SW480 (cell line): ENCODE data around the gene ZNF778.
A peak's percentile ranks its signal among the peaks of the same experiment; 100 is the strongest.

ENCODE experiments used
- DNase-seq: peaks from one replicate; pipeline ENCODE4 v3.0.0-alpha.2; 2016; ENCODE audit warnings: low spot score

The ZNF778 gene

GRCh38 chr16:89217388-89218191, at the start of gene ZNF778:
ZNF778 (plus strand) TSS chr16:89217703; CDS start chr16:89221128, 3,425 bp downstream.
- peak; percentile 70 for DNase-seq

- no peak for DNase-seq
These were observed 48.9 kb upstream of the ZNF778 start for GRCh38 chr16:89168381-89169189.

GRCh38 chr16:89169778-89170177, 47.7 kb upstream of the ZNF778 start:
- no peak for DNase-seq

GRCh38 chr16:89170346-89171215, 46.9 kb upstream of the ZNF778 start:
- DNase-seq: peak; percentile 51

- DNase-seq: peak; percentile 93
These were observed 46.0 kb upstream of the ZNF778 start, which contains the start of gene CDH15 for GRCh38 chr16:89171216-89172170. CDH15 (plus strand) TSS chr16:89171748; CDS start chr16:89171832, 84 bp downstream.

- no peak for DNase-seq
These were observed 45.4 kb upstream of the ZNF778 start for GRCh38 chr16:89172171-89172527.

GRCh38 chr16:89172528-89173173, 44.9 kb upstream of the ZNF778 start:
- DNase-seq: no peak

GRCh38 chr16:89173174-89173921, 44.2 kb upstream of the ZNF778 start:
- no peak for DNase-seq

GRCh38 chr16:89174055-89174827, 43.3 kb upstream of the ZNF778 start:
- DNase-seq: no peak

- no peak for DNase-seq
These were observed 42.6 kb upstream of the ZNF778 start for GRCh38 chr16:89174877-89175276.

GRCh38 chr16:89175280-89176146, 42.0 kb upstream of the ZNF778 start:
- DNase-seq: no peak

- DNase-seq: no peak
These were observed 41.3 kb upstream of the ZNF778 start for GRCh38 chr16:89176147-89176690.

- DNase-seq: no peak
These were observed 40.8 kb upstream of the ZNF778 start for GRCh38 chr16:89176717-89177116.

- DNase-seq: no peak
These were observed 40.0 kb upstream of the ZNF778 start for GRCh38 chr16:89177501-89177900.

GRCh38 chr16:89178453-89179147, 38.9 kb upstream of the ZNF778 start:
- no peak for DNase-seq

GRCh38 chr16:89179148-89179484, 38.4 kb upstream of the ZNF778 start:
- no peak for DNase-seq

GRCh38 chr16:89179656-89180315, 37.7 kb upstream of the ZNF778 start:
- DNase-seq: no peak
